LNCaP clone FGC (cell line): ENCODE data around the gene MSMP.
A peak's percentile ranks its signal among the peaks of the same experiment; 100 is the strongest.

Experiments
- DNase-seq: peaks from one replicate; pipeline ENCODE4 v3.0.0-alpha.2; 2011; ENCODE audit warnings: low read depth
- H3K4me3 ChIP-seq: 2 replicates; pipeline ENCODE4 v1.5.1; 2011; ENCODE audit warnings: mild to moderate bottlenecking, low read depth, low read length, control low read depth
- TF ChIP-seq, protein P1 (sequence below): IDR thresholded peaks from 2 replicates; pipeline ENCODE4 v1.5.1; 2012; ENCODE audit warnings: mild to moderate bottlenecking; ENCODE audit not compliant: control insufficient read depth, insufficient read depth; ENCODE audit errors: extremely low read depth

Gene MSMP

GRCh38 chr9:35755071-35755470 lies 995 bp upstream of the MSMP start:
- no peak overlapping the region for H3K4me3 ChIP-seq
- no peak for DNase-seq
- TF ChIP-seq, protein P1, sequence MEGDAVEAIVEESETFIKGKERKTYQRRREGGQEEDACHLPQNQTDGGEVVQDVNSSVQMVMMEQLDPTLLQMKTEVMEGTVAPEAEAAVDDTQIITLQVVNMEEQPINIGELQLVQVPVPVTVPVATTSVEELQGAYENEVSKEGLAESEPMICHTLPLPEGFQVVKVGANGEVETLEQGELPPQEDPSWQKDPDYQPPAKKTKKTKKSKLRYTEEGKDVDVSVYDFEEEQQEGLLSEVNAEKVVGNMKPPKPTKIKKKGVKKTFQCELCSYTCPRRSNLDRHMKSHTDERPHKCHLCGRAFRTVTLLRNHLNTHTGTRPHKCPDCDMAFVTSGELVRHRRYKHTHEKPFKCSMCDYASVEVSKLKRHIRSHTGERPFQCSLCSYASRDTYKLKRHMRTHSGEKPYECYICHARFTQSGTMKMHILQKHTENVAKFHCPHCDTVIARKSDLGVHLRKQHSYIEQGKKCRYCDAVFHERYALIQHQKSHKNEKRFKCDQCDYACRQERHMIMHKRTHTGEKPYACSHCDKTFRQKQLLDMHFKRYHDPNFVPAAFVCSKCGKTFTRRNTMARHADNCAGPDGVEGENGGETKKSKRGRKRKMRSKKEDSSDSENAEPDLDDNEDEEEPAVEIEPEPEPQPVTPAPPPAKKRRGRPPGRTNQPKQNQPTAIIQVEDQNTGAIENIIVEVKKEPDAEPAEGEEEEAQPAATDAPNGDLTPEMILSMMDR = no peak

GRCh38 chr9:35753466-35753865 lies 610 bp downstream of the MSMP start:
- TF ChIP-seq, protein P1 = no peak
- DNase-seq = no peak
- no peak overlapping the region for H3K4me3 ChIP-seq

- DNase-seq = no peak
- TF ChIP-seq, protein P1 = no peak
- H3K4me3 ChIP-seq = peak overlapping the region; percentile 79
These were observed 3.9 kb downstream of the MSMP start for GRCh38 chr9:35750256-35750531.

- DNase-seq = no peak
- TF ChIP-seq, protein P1 = peak; percentile 11; the same call in 1 of the 2 replicates
- peak overlapping the region; percentile 79 for H3K4me3 ChIP-seq
These were observed 4.4 kb downstream of the MSMP start for GRCh38 chr9:35749515-35750255.

GRCh38 chr9:35748858-35749514 lies 5.1 kb downstream of the MSMP start, which contains the start of the genes GBA2 and RGP1:
TSS of gene GBA2 (minus strand) at chr9:35749228. CDS start at chr9:35748704, 524 bp downstream.
TSS of gene RGP1 (plus strand) at chr9:35749287. CDS start at chr9:35749756, 469 bp downstream.
- H3K4me3 ChIP-seq = peak within 1 kb of the TSS; percentile 79
- DNase-seq = no peak
- TF ChIP-seq, protein P1 = no peak

GRCh38 chr9:35748242-35748857 lies 5.7 kb downstream of the MSMP start:
- DNase-seq = no peak
- H3K4me3 ChIP-seq = peak overlapping the region; percentile 79
- TF ChIP-seq, protein P1 = no peak
